Smooth muscle cell (in vitro differentiated cells): ENCODE measurements around the gene TUSC2. TPM values are rescaled to one million over a fixed set of nuclear protein-coding genes. Genes with fewer than 3 reads are reported as not detected.

Experiments
- DNase-seq: peaks from one replicate; lab custom pipeline; 2025; ENCODE audit not compliant: unreplicated experiment; lab: John Stamatoyannopoulos, UW
- H2AFZ ChIP-seq: fragments of 200-600 bp; sonication (generic); 2 replicates; pipeline ENCODE4 v1.6.0; 2016; ENCODE audit warnings: antibody characterized with exemption, low read depth, mild to moderate bottlenecking
- H3F3A ChIP-seq: fragments of 200-600 bp; sonication (generic); 2 replicates; pipeline ENCODE4 v1.6.0; 2017; ENCODE audit warnings: antibody characterized with exemption, low read depth
- H3K27ac ChIP-seq: fragments of 200-600 bp; sonication (generic); 2 replicates; pipeline ENCODE4 v1.5.1; 2016; ENCODE audit warnings: low read depth, mild to moderate bottlenecking
- H3K27me3 ChIP-seq: fragments of 200-600 bp; sonication (generic); 2 replicates; pipeline ENCODE4 v1.6.1; 2016; ENCODE audit warnings: low read depth, mild to moderate bottlenecking
- H3K36me3 ChIP-seq: fragments of 200-600 bp; sonication (generic); 2 replicates; pipeline ENCODE4 v1.5.1; 2016; ENCODE audit warnings: low read depth
- H3K4me1 ChIP-seq: fragments of 200-600 bp; sonication (generic); 2 replicates; pipeline ENCODE4 v1.5.1; 2016; ENCODE audit warnings: low read depth
- H3K4me2 ChIP-seq: fragments of 200-600 bp; sonication (generic); 2 replicates; pipeline ENCODE4 v1.6.0; 2016; ENCODE audit warnings: mild to moderate bottlenecking
- H3K4me3 ChIP-seq: fragments of 200-600 bp; sonication (generic); 2 replicates; pipeline ENCODE4 v1.5.1; 2016; ENCODE audit warnings: mild to moderate bottlenecking
- H3K79me2 ChIP-seq: fragments of 200-600 bp; sonication (generic); 2 replicates; pipeline ENCODE4 v1.6.0; 2016; ENCODE audit warnings: low read depth, mild to moderate bottlenecking
- H3K9ac ChIP-seq: fragments of 200-600 bp; sonication (generic); 2 replicates; pipeline ENCODE4 v1.6.0; 2016; ENCODE audit warnings: low read depth
- H3K9me3 ChIP-seq: fragments of 200-600 bp; sonication (generic); replicated peaks from 2 replicates; pipeline ENCODE4 v1.5.1; 2016; ENCODE audit warnings: low read depth
- H4K20me1 ChIP-seq: fragments of 200-600 bp; sonication (generic); 2 replicates; pipeline ENCODE4 v1.6.0; 2016; ENCODE audit warnings: low read depth
- CTCF ChIP-seq: fragments of 200-600 bp; sonication (generic); IDR thresholded peaks from 2 replicates; pipeline ENCODE4 v1.5.1; 2017; ENCODE audit warnings: borderline replicate concordance, mild to moderate bottlenecking, antibody characterized with exemption; ENCODE audit not compliant: insufficient read depth, poor library complexity, severe bottlenecking
- WGBS: methylation state at CpG from one replicate; pipeline ENCODE4 v1.1.7; 2016; ENCODE audit warnings: low lambda C conversion rate; 5-methylcytosine and 5-hydroxymethylcytosine counted together
- polyA plus RNA-seq: library from polyadenylated mRNA; unstranded; fragments of >200 nt; fragmentation: Nextera tagmentation; extraction: Ambion mirVana; gene quantifications from 2 replicates; pipeline ENCODE4 v1.2.1, GENCODE V29; 2016
- total RNA-seq: library from RNA; depleted of rRNA; stranded (reverse); fragments of >200 nt; gene quantifications from 2 replicates; pipeline ENCODE4 v1.2.3, GENCODE V29; 2014

Gene TUSC2
- total and polyA plus RNA-seq, 2 experiments from 2014 or later: 25.1 to 53.4 TPM

- H3K4me3 ChIP-seq: no peak overlapping the region
- H3K4me1 ChIP-seq: peaks cover 40% of the 10 kb centered on the region
- peaks cover 17% of the 10 kb centered on the region for H3F3A ChIP-seq
- no peak overlapping the region for H2AFZ ChIP-seq
- 86% methylated on average over 5 of the region's 5 CpGs for WGBS
- no peak overlapping the region for H3K9ac ChIP-seq
- H3K4me2 ChIP-seq: no peak overlapping the region
- H3K27ac ChIP-seq: no peak overlapping the region
- DNase-seq: no peak
- H3K27me3 ChIP-seq: peaks cover 19% of the 10 kb centered on the region
- H3K36me3 ChIP-seq: no peaks in the 10 kb centered on the region
- H3K79me2 ChIP-seq: peaks cover 30% of the 10 kb centered on the region
- TF ChIP-seq CTCF: no peak
- H4K20me1 ChIP-seq: peaks cover 23% of the 10 kb centered on the region
- no peaks in the 10 kb centered on the region for H3K9me3 ChIP-seq
Measured at GRCh38 chr3:50338965-50339364, 10.9 kb upstream of the TUSC2 start.

- H4K20me1 ChIP-seq: peaks cover 40% of the 10 kb centered on the region
- peak; percentile 94 for DNase-seq
- H3K27me3 ChIP-seq: peaks cover 19% of the 10 kb centered on the region
- peak overlapping the region; percentile 93 for H3K27ac ChIP-seq
- peak overlapping the region; percentile 89 for H3K4me2 ChIP-seq
- peak overlapping the region; percentile 96 for H2AFZ ChIP-seq
- H3K36me3 ChIP-seq: no peaks in the 10 kb centered on the region
- H3F3A ChIP-seq: peaks cover 17% of the 10 kb centered on the region
- H3K4me1 ChIP-seq: peaks cover 43% of the 10 kb centered on the region
- no peaks in the 10 kb centered on the region for H3K9me3 ChIP-seq
- peaks cover 46% of the 10 kb centered on the region for H3K79me2 ChIP-seq
- peak overlapping the region; percentile 94 for H3K9ac ChIP-seq
- whole genome bisulfite sequencing: under 1% methylated on average over 60 of the region's 79 CpGs
- TF ChIP-seq CTCF: no peak
- H3K4me3 ChIP-seq: peak overlapping the region; percentile 79
Measured at GRCh38 chr3:50337175-50337861, 9.3 kb upstream of the TUSC2 start.

- Histone ChIP-seq H2AFZ (peak overlapping the region; percentile 45), H3K27ac (peak overlapping the region; percentile 93), H3F3A (peaks cover 17% of the 10 kb centered on the region), H3K4me1 (peaks cover 43% of the 10 kb centered on the region), H3K79me2 (peaks cover 53% of the 10 kb centered on the region), H3K36me3 (no peaks in the 10 kb centered on the region), H3K9ac (peak overlapping the region; percentile 94), H3K4me2 (peak overlapping the region; percentile 89), H3K4me3 (peak overlapping the region; percentile 79), H4K20me1 (peaks cover 47% of the 10 kb centered on the region), H3K27me3 (peaks cover 17% of the 10 kb centered on the region), H3K9me3 (no peaks in the 10 kb centered on the region)
- no peak for DNase-seq
- TF ChIP-seq CTCF: no peak
- under 1% methylated on average over 24 of the region's 31 CpGs for WGBS
Measured at GRCh38 chr3:50336452-50337174, 8.6 kb upstream of the TUSC2 start.
